Endothelial cell of umbilical vein (primary cell): ENCODE measurements around the gene PAQR6. TPM values are rescaled to one million over a fixed set of nuclear protein-coding genes. Genes with fewer than 3 reads are reported as not detected.

Experiments
- BruUV-seq: library from RNA; stranded (reverse); fragments of 400-500 nt; replicated peaks from 2 replicates; lab custom pipeline; 2021; lab: Mats Ljungman, UMichigan
- CTCF ChIA-PET: fragments of 300-600, 350-600 bp; sonication (Branson Sonifier 250); formaldehyde crosslinking; loops from one replicate; lab custom pipeline; 2021; ENCODE audit warnings: antibody characterized with exemption, inconsistent platforms; lab: Charles Lee
- POLR2A ChIA-PET: fragments of 300-600, 350-600 bp; sonication (Branson Sonifier 250); formaldehyde crosslinking; loops from one replicate; lab custom pipeline; 2021; ENCODE audit warnings: antibody characterized with exemption, inconsistent platforms; lab: Charles Lee
- DNase-seq: peaks from one replicate; pipeline ENCODE4 v3.0.0-alpha.2; 2011; ENCODE audit warnings: low read depth, low spot score
- FAIRE-seq: peaks from 2 replicates; lab custom pipeline; 2011; peaks lifted over from hg19 to GRCh38; lab: Jason Lieb, UNC
- H2AFZ ChIP-seq: 2 replicates; pipeline ENCODE4 v1.6.0; 2012; ENCODE audit warnings: low read depth, low read length, control low read depth, inconsistent platforms
- H3K27ac ChIP-seq: 2 replicates; pipeline ENCODE4 v1.5.1; 2011; ENCODE audit warnings: low read depth, mild to moderate bottlenecking, control low read depth, low read length, moderate library complexity; ENCODE audit not compliant: insufficient read depth
- H3K27me3 ChIP-seq, 2 experiments: 2 replicates each; pipeline versions ENCODE4 v1.6.0 to v1.6.1; 2011; ENCODE audit warnings: low read length in 2 of 2, mixed read lengths in 1 of 2; ENCODE audit not compliant: control insufficient read depth in 2 of 2, insufficient read depth in 2 of 2
- H3K36me3 ChIP-seq, 2 experiments: 2 replicates in 1 of 2; 3 replicates in 1 of 2; pipeline ENCODE4 v1.5.1; 2011; ENCODE audit warnings: low read length in 2 of 2, mild to moderate bottlenecking in 1 of 2, moderate library complexity in 1 of 2; ENCODE audit not compliant: control insufficient read depth in 2 of 2, insufficient read depth in 2 of 2; ENCODE audit errors: extremely low read depth in 1 of 2
- H3K4me1 ChIP-seq: 3 replicates; pipeline ENCODE4 v1.5.1; 2011; ENCODE audit warnings: mild to moderate bottlenecking, low read length; ENCODE audit not compliant: control insufficient read depth, insufficient read depth; ENCODE audit errors: extremely low read depth
- H3K4me2 ChIP-seq: 2 replicates; pipeline ENCODE4 v1.6.1; 2011; ENCODE audit warnings: low read length, control low read depth, mixed read lengths; ENCODE audit not compliant: insufficient read depth
- H3K4me3 ChIP-seq, 3 experiments: fragments of 200-600 bp in 1 of 3; sonication (generic), shearing (Covaris generic) in 1 of 3; replicated peaks in 1 of 3; 2 replicates each; pipeline ENCODE4 v1.5.1; 2011 to 2016; ENCODE audit warnings: control low read depth in 3 of 3, low read length in 3 of 3, mild to moderate bottlenecking in 2 of 3, inconsistent platforms in 1 of 3, low read depth in 1 of 3, moderate library complexity in 1 of 3; ENCODE audit not compliant: insufficient read depth in 1 of 3
- H3K79me2 ChIP-seq: 2 replicates; pipeline ENCODE4 v1.6.0; 2012; ENCODE audit warnings: low read length, inconsistent platforms; ENCODE audit not compliant: control insufficient read depth, insufficient read depth
- H3K9ac ChIP-seq: replicated peaks from 2 replicates; pipeline ENCODE3; 2011; ENCODE audit warnings: low read length, control low read depth; ENCODE audit not compliant: insufficient read depth; ENCODE audit errors: extremely low read depth
- H3K9me1 ChIP-seq: replicated peaks from 3 replicates; pipeline ENCODE4 v1.6.0; 2011; ENCODE audit warnings: mild to moderate bottlenecking, low read length; ENCODE audit not compliant: control insufficient read depth, insufficient read depth; ENCODE audit errors: extremely low read depth
- H3K9me3 ChIP-seq: replicated peaks from 2 replicates; pipeline ENCODE4 v1.5.1; 2012; ENCODE audit warnings: low read length, inconsistent platforms; ENCODE audit not compliant: control insufficient read depth, insufficient read depth
- H4K20me1 ChIP-seq: replicated peaks from 2 replicates; pipeline ENCODE3; 2011; ENCODE audit warnings: mild to moderate bottlenecking, low read length; ENCODE audit not compliant: control insufficient read depth, insufficient read depth; ENCODE audit errors: extremely low read depth
- FOS ChIP-seq: IDR thresholded peaks from 2 replicates; pipeline ENCODE4 v1.6.1; 2011; ENCODE audit warnings: mild to moderate bottlenecking, low read length, moderate library complexity, borderline replicate concordance; ENCODE audit not compliant: insufficient read depth
- POLR2A ChIP-seq: IDR thresholded peaks from 2 replicates; pipeline ENCODE4 v1.6.1; 2012; ENCODE audit warnings: low read depth, mild to moderate bottlenecking, control low read depth, low read length
- POLR2AphosphoS5 ChIP-seq: IDR thresholded peaks from 2 replicates; pipeline ENCODE4 v1.6.1; 2012; ENCODE audit warnings: low read depth, mild to moderate bottlenecking, control low read depth, low read length, moderate library complexity; ENCODE audit not compliant: insufficient read depth
- dilution Hi-C: fragments of 300-500 bp; cut with MboI; formaldehyde crosslinking; loops from one replicate; pipeline ENCODE4 v1.15.0; 2019; ENCODE audit warnings: low sequenced_read_pairs; ENCODE audit not compliant: extremely low pct_ligation_motif_present
- intact Hi-C: fragments of 100-400 bp; cut with micrococcal nuclease; formaldehyde crosslinking; loops from one replicate; pipeline ENCODE4 v1.10.0; 2022
- polyA plus RNA-seq, 4 experiments: library from polyadenylated mRNA; depleted of rRNA in 3 of 4; stranded (reverse) in 3 of 4; unstranded in 1 of 4; fragments of >200 nt; gene quantifications; 2 replicates each; pipeline versions ENCODE4 v1.2.1 to v1.2.3, GENCODE V29; 2011 to 2012; ENCODE audit warnings: missing spikeins in 1 of 4
- total RNA-seq: library from RNA; stranded (reverse); gene quantifications from 2 replicates; pipeline ENCODE4 v1.2.3, GENCODE V29; 2021
- TF ChIP-seq, protein P1 (sequence below), 2 donors: IDR thresholded peaks; 1 replicate in 1 of 2; 2 replicates in 1 of 2; pipeline ENCODE4 v1.5.1; 2011; ENCODE audit warnings: low read length in 2 of 2, mild to moderate bottlenecking in 2 of 2, moderate library complexity in 2 of 2, control low read depth in 1 of 2, inconsistent platforms in 1 of 2, low read depth in 1 of 2; ENCODE audit not compliant: insufficient read depth in 1 of 2; ENCODE audit errors: extremely low read depth in 1 of 2
- TF ChIP-seq, protein P2 (sequence below): IDR thresholded peaks from 2 replicates; pipeline ENCODE4 v1.6.1; 2011; ENCODE audit not compliant: insufficient read depth, insufficient read length

PAQR6 gene
- total and polyA plus RNA-seq, 2 donors (not counting 3 experiments of a cell fraction or from before 2014, with no cell fraction given), result 1.6 to 2.2 TPM

DNA sequence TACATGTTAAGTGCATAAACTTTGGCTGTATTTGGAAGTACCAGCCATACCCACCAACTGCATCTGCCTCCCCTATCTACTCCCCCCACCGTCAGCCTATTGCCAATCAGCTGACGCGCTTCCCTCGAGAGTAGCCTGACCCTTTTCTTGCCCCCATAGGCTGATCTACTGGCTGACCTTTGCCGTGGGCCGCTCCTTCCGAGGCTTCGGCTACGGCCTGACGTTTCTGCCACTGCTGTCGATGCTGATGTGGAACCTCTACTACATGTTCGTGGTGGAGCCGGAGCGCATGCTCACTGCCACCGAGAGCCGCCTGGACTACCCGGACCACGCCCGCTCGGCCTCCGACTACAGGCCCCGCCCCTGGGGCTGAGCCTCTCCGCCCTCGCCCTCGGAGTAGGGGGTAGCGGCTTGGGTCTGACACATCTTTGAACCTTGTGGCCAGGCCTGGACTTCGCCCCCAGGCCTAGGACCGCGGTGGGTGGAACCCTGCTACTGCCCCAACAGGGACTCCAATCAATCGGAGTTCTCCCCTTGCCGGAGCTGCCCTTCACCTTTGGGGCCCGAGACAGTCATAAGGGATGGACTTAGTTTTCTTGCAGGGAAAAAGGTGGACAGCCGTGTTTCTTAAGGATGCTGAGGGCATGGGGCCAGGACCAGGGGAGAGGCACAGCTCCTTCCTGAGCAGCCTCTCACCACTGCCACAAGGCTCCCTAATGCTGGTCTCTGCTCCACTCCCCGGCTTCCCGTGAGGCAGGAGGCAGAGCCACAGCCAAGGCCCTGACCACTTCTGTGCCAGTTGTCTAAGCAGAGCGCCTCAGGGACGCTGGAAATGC is 43.6 kb upstream of the PAQR6 start:
- intact Hi-C loops, result loop anchor here (1.0 kb wide), 1 partner anchor 8 kb away; no protein-coding TSS in a partner anchor
- Histone ChIP-seq H2AFZ (peak overlapping the region; percentile 79), H3K9me3 (no peaks in the 10 kb centered on the region), H3K36me3 (peaks cover 0 to 4% of the 10 kb centered on the region in 2 experiments), H3K9ac (peak overlapping the region; percentile 28), H3K4me1 (peaks cover 10% of the 10 kb centered on the region), H3K4me2 (peak overlapping the region; percentile 40), H3K9me1 (no peaks in the 10 kb centered on the region), H3K79me2 (peaks cover 6% of the 10 kb centered on the region), H3K27me3 (no peaks in the 10 kb centered on the region), H3K27ac (no peak overlapping the region), H4K20me1 (no peaks in the 10 kb centered on the region), H3K4me3 (peak overlapping the region in 2 of 3 experiments; percentile 35 to 41)
- no TSS peak for BruUV-seq
- dilution Hi-C loops, result no loop called here
- CTCF ChIA-PET, result no interaction called here
- FAIRE-seq (peak; percentile 89), DNase-seq (peak; percentile 89)
- TF ChIP-seq, protein P1, sequence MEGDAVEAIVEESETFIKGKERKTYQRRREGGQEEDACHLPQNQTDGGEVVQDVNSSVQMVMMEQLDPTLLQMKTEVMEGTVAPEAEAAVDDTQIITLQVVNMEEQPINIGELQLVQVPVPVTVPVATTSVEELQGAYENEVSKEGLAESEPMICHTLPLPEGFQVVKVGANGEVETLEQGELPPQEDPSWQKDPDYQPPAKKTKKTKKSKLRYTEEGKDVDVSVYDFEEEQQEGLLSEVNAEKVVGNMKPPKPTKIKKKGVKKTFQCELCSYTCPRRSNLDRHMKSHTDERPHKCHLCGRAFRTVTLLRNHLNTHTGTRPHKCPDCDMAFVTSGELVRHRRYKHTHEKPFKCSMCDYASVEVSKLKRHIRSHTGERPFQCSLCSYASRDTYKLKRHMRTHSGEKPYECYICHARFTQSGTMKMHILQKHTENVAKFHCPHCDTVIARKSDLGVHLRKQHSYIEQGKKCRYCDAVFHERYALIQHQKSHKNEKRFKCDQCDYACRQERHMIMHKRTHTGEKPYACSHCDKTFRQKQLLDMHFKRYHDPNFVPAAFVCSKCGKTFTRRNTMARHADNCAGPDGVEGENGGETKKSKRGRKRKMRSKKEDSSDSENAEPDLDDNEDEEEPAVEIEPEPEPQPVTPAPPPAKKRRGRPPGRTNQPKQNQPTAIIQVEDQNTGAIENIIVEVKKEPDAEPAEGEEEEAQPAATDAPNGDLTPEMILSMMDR (IDR thresholded peaks at IDR 0.05; ENCODE audit: extremely low read depth in 1 of 2, insufficient read depth in 1 of 2, low read depth in 1 of 2, low read length in 2 of 2), result no peak
- TF ChIP-seq POLR2A (peak; percentile 11), FOS (no peak), POLR2AphosphoS5 (peak; percentile 72)
- TF ChIP-seq, protein P2, sequence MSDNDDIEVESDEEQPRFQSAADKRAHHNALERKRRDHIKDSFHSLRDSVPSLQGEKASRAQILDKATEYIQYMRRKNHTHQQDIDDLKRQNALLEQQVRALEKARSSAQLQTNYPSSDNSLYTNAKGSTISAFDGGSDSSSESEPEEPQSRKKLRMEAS, result no peak
- POLR2A ChIA-PET, result interaction anchor here (1.2 kb wide), 1 partner anchor 9 kb away, joined by 3 read pairs; the partner anchor contains the start of gene SMG5
